Upper lobe of left lung (tissue), 6 donors: ENCODE measurements around the gene OXCT1. TPM values are rescaled to one million over a fixed set of nuclear protein-coding genes. Genes with fewer than 3 reads are reported as not detected.
A peak's percentile ranks its signal among the peaks of the same experiment; 100 is the strongest.
"Not testable (repeated sequence)": the region's sequence is repeated elsewhere in the genome, so short reads cannot be mapped to it uniquely, and the experiment has no call there.

Experiments used
- ATAC-seq, 2 donors: fragments of 200-7000 bp; cut with Tn5 transposase; one replicate each; pipeline ENCODE4 v1.9.1; 2022; ENCODE audit warnings: mild to moderate bottlenecking in 2 of 2, moderate library complexity in 2 of 2; ENCODE audit not compliant: low FRiP score in 2 of 2
- DNase-seq, 2 donors: peaks; one replicate each; pipeline ENCODE4 v3.0.0-alpha.2; 2019 to 2020
- H3K27ac ChIP-seq, 4 donors: fragments of 200-600 bp; sonication (generic); one replicate each; pipeline ENCODE4 v1.5.1; 2016 to 2019
- H3K27me3 ChIP-seq, 4 donors: fragments of 200-600 bp; sonication (generic); one replicate each; pipeline ENCODE4 v1.5.1; 2017 to 2019
- H3K36me3 ChIP-seq, 4 donors: fragments of 200-600 bp; sonication (generic); one replicate each; pipeline ENCODE4 v1.5.1; 2016 to 2019
- H3K4me1 ChIP-seq, 4 donors: fragments of 200-600 bp; sonication (generic); one replicate each; pipeline ENCODE4 v1.5.1; 2018 to 2019
- H3K4me3 ChIP-seq, 4 donors: fragments of 200-600 bp; sonication (generic); one replicate each; pipeline ENCODE4 v1.5.1; 2017 to 2019; ENCODE audit warnings: mild to moderate bottlenecking in 2 of 4, moderate library complexity in 1 of 4
- H3K9me3 ChIP-seq, 4 donors: fragments of 200-600 bp; sonication (generic); one replicate each; pipeline ENCODE4 v1.5.1; 2018 to 2019
- CTCF ChIP-seq, 6 experiments: fragments of 450-650 bp in 4 of 6; fragments of 200-600 bp in 2 of 6; sonication (generic) in 2 of 6; IDR thresholded peaks; one replicate each; pipeline ENCODE4 v1.5.1; 2016 to 2019; ENCODE audit warnings: antibody characterized with exemption in 6 of 6
- EP300 ChIP-seq, 4 donors: sonication (generic); formaldehyde crosslinking; IDR thresholded peaks; one replicate each; pipeline ENCODE4 v1.5.1; 2017; ENCODE audit warnings: antibody characterized with exemption in 4 of 4, control low read depth in 2 of 4
- POLR2A ChIP-seq, 4 donors: fragments of 450-650 bp; IDR thresholded peaks; one replicate each; pipeline ENCODE4 v1.5.1; 2016 to 2017; ENCODE audit warnings: antibody characterized with exemption in 4 of 4, mild to moderate bottlenecking in 2 of 4
- POLR2AphosphoS5 ChIP-seq, 2 donors: sonication (generic); formaldehyde crosslinking; IDR thresholded peaks; one replicate each; pipeline ENCODE4 v1.5.1; 2017; ENCODE audit warnings: antibody characterized with exemption in 2 of 2
- WGBS, 2 donors: methylation state at CpG; one replicate each; pipeline ENCODE4 v1.1.5; 2017 to 2018; 5-methylcytosine and 5-hydroxymethylcytosine counted together
- total RNA-seq, 6 donors: library from RNA; depleted of rRNA in 4 of 6; stranded (reverse); fragments of >200 nt in 4 of 6; gene quantifications; one replicate each; pipeline versions ENCODE4 v1.1.0 to v1.2.1, GENCODE V29; 2016 to 2021
- donor health status: DM: no; HTN: no; CAD: no; lungs with moderate emphysema.
- donor health status: DM: no; HTN: yes; CAD: no; lungs with severe emphysema.

Gene OXCT1
- total RNA-seq, 6 donors from 2014 or later = 6.4 to 16.3 (median 12.1) TPM

GRCh38 chr5:41852293-41852692, 17.9 kb downstream of the OXCT1 start:
- TF ChIP-seq POLR2A (IDR thresholded peaks at IDR 0.05) = no peak
- no peak for TF ChIP-seq CTCF (IDR thresholded peaks at IDR 0.05)
- TF ChIP-seq POLR2AphosphoS5 (IDR thresholded peaks at IDR 0.05) = no peak
- TF ChIP-seq EP300 (IDR thresholded peaks at IDR 0.05) = no peak
- H3K4me3 ChIP-seq = no peak overlapping the region
- DNase-seq (no peak), ATAC-seq (no peak)
- WGBS, 2 donors = 86 to 95% methylated on average over 2 of the region's 2 CpGs
- H3K4me1 ChIP-seq = no peaks in the 10 kb centered on the region
- no peaks in the 10 kb centered on the region for H3K9me3 ChIP-seq
- no peaks in the 10 kb centered on the region for H3K27me3 ChIP-seq
- peaks cover 0 to 44% (median 21%) of the 10 kb centered on the region in 4 donors for H3K36me3 ChIP-seq
- no peak overlapping the region for H3K27ac ChIP-seq

GRCh38 chr5:41851116-41851515, 19.1 kb downstream of the OXCT1 start:
- WGBS, 2 donors = 50 to 94% methylated on average over 1 of the region's 1 CpG
- H3K4me1 ChIP-seq = no peaks in the 10 kb centered on the region
- no peaks in the 10 kb centered on the region for H3K27me3 ChIP-seq
- H3K27ac ChIP-seq = no peak overlapping the region
- H3K9me3 ChIP-seq = no peaks in the 10 kb centered on the region
- H3K36me3 ChIP-seq = peaks cover 0 to 44% (median 21%) of the 10 kb centered on the region in 4 donors
- no peak for TF ChIP-seq CTCF (IDR thresholded peaks at IDR 0.05)
- TF ChIP-seq POLR2AphosphoS5 (IDR thresholded peaks at IDR 0.05) = no peak
- TF ChIP-seq EP300 (IDR thresholded peaks at IDR 0.05) = no peak
- TF ChIP-seq POLR2A (IDR thresholded peaks at IDR 0.05) = no peak
- DNase-seq (no peak), ATAC-seq (no peak)
- no peak overlapping the region for H3K4me3 ChIP-seq

- TF ChIP-seq EP300 (IDR thresholded peaks at IDR 0.05) (no peak), POLR2A (IDR thresholded peaks at IDR 0.05) (no peak), CTCF (IDR thresholded peaks at IDR 0.05) (no peak), POLR2AphosphoS5 (IDR thresholded peaks at IDR 0.05) (no peak)
- WGBS, 2 donors = 91% methylated on average over 6 of the region's 6 CpGs
- Histone ChIP-seq H3K27ac (no peak overlapping the region), H3K4me1 (no peaks in the 10 kb centered on the region), H3K4me3 (no peak overlapping the region), H3K9me3 (no peaks in the 10 kb centered on the region), H3K36me3 (peaks cover 0 to 40% (median 18%) of the 10 kb centered on the region in 4 donors), H3K27me3 (no peaks in the 10 kb centered on the region)
- DNase-seq (no peak), ATAC-seq (no peak)
Observed at GRCh38 chr5:41848983-41849382, 21.2 kb downstream of the OXCT1 start.

GRCh38 chr5:41845751-41846150, 24.5 kb downstream of the OXCT1 start:
- H3K27me3 ChIP-seq, DNase-seq, ATAC-seq, H3K9me3 ChIP-seq, H3K4me1 ChIP-seq, H3K27ac ChIP-seq, H3K4me3 ChIP-seq: not testable (repeated sequence)
- WGBS, 2 donors = 95 to 96% methylated on average over 1 of the region's 1 CpG
- H3K36me3 ChIP-seq = peaks cover 0 to 17% (median 9%) of the 10 kb centered on the region in 4 donors

- ATAC-seq = peak in 1 of 2 donors; percentile 28
- 68 to 80% methylated on average over 3 of the region's 3 CpGs for WGBS, 2 donors
- DNase-seq = no peak
- H3K27ac ChIP-seq = no peak overlapping the region
- H3K4me3 ChIP-seq = no peak overlapping the region
- H3K27me3 ChIP-seq = no peaks in the 10 kb centered on the region
- no peaks in the 10 kb centered on the region for H3K9me3 ChIP-seq
- no peaks in the 10 kb centered on the region for H3K4me1 ChIP-seq
- peaks cover 0 to 7% (median 6%) of the 10 kb centered on the region in 4 donors for H3K36me3 ChIP-seq
- no peak for TF ChIP-seq EP300 (IDR thresholded peaks at IDR 0.05)
- TF ChIP-seq CTCF (IDR thresholded peaks at IDR 0.05) = no peak
- no peak for TF ChIP-seq POLR2AphosphoS5 (IDR thresholded peaks at IDR 0.05)
- TF ChIP-seq POLR2A (IDR thresholded peaks at IDR 0.05) = no peak
Observed at GRCh38 chr5:41844502-41844901, 25.7 kb downstream of the OXCT1 start.
